Gastroesophageal sphincter (tissue), 3 donors: Measurements from ENCODE around the gene FBXO15.

Experiments
- EP300 ChIP-seq: sonication (generic); formaldehyde crosslinking; IDR thresholded peaks from one replicate; pipeline ENCODE4 v1.6.1; 2017; ENCODE audit warnings: antibody characterized with exemption, mild to moderate bottlenecking
- TF ChIP-seq, protein P1 (sequence below), 4 experiments: fragments of 200-600 bp in 2 of 4; fragments of 450-650 bp in 2 of 4; sonication (generic) in 1 of 4; IDR thresholded peaks; one replicate each; pipeline ENCODE4 v1.5.1; 2017 to 2019; ENCODE audit warnings: antibody characterized with exemption in 4 of 4, mild to moderate bottlenecking in 2 of 4, moderate library complexity in 2 of 4

DNA sequence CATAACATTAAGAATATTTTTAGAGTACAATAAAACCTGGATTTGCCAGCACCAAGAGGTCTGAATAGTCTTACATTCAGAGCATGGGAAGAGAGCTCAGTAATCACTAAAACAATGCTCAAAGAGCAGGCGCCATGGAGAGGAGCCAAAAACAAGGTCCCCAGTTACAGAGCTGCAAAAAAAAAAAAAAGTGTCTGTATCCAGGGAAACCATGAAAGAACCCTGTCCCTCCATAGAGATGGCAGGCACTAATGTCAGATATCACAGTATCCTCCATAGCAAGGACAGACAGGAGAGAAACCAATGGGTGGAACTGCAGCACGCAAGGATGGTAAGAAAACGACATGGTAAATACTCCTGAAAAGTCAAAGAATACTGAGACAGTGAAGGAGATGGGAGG, 19.5 kb downstream of the FBXO15 start:
- TF ChIP-seq, protein P1, sequence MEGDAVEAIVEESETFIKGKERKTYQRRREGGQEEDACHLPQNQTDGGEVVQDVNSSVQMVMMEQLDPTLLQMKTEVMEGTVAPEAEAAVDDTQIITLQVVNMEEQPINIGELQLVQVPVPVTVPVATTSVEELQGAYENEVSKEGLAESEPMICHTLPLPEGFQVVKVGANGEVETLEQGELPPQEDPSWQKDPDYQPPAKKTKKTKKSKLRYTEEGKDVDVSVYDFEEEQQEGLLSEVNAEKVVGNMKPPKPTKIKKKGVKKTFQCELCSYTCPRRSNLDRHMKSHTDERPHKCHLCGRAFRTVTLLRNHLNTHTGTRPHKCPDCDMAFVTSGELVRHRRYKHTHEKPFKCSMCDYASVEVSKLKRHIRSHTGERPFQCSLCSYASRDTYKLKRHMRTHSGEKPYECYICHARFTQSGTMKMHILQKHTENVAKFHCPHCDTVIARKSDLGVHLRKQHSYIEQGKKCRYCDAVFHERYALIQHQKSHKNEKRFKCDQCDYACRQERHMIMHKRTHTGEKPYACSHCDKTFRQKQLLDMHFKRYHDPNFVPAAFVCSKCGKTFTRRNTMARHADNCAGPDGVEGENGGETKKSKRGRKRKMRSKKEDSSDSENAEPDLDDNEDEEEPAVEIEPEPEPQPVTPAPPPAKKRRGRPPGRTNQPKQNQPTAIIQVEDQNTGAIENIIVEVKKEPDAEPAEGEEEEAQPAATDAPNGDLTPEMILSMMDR (IDR thresholded peaks at IDR 0.05): no peak
- TF ChIP-seq EP300: no peak
